Measurements from ENCODE around the gene CD40LG. TPM values are rescaled to one million over a fixed set of nuclear protein-coding genes. Genes with fewer than 3 reads are reported as not detected.

CD40LG gene
- total and polyA plus RNA-seq, 8 donors: 0.09 to 0.19 (median 0.11) TPM; not detected in 4

DNA sequence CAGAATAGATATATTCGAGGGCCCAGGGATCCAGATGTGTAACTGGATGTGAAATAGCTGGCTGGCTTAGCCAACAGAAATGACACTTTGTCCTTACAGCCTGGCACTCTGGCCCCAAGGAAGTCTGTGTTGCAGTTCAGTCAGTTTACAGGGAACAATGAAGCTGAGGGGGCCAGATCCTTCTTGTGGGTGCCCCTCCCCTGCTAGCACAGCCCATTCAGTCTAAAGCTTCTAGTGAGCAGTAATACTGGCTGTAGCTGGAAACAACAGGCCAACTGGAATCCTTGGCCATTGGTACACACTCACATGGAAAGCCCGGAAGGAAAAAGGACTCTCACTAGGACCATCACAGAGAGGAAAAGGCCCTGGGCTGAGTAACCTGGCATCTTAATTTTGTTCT, 22.7 kb upstream of the CD40LG start:
- FAIRE-seq (no peak), ATAC-seq (no peak)
- TF ChIP-seq, protein P1, sequence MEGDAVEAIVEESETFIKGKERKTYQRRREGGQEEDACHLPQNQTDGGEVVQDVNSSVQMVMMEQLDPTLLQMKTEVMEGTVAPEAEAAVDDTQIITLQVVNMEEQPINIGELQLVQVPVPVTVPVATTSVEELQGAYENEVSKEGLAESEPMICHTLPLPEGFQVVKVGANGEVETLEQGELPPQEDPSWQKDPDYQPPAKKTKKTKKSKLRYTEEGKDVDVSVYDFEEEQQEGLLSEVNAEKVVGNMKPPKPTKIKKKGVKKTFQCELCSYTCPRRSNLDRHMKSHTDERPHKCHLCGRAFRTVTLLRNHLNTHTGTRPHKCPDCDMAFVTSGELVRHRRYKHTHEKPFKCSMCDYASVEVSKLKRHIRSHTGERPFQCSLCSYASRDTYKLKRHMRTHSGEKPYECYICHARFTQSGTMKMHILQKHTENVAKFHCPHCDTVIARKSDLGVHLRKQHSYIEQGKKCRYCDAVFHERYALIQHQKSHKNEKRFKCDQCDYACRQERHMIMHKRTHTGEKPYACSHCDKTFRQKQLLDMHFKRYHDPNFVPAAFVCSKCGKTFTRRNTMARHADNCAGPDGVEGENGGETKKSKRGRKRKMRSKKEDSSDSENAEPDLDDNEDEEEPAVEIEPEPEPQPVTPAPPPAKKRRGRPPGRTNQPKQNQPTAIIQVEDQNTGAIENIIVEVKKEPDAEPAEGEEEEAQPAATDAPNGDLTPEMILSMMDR (IDR thresholded peaks at IDR 0.05): no peak

DNA sequence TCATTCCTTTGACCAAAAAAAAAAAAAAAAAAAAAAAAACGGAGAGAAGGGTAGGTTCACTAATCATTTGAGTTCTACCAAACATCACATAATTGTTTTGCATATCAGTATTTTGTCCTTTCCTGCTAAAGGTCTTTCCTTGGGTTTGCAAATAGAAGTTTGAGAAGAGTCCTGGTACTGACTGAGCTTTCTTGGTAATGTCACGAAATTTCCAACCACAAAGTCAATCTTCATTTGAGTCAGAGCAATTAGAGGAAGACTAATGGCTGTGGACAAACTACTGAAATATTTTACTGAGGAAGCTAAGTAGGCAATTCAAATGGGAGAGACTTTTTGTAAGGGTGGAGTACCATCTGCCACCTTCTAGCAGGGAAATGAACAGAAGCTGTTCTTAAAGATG, 21.7 kb upstream of the CD40LG start:
- Histone ChIP-seq H3K4me3 (no peak overlapping the region), H3K4me1 (no peaks in the 10 kb centered on the region), H3K27me3 (peaks cover 0 to 15% (median 0%) of the 10 kb centered on the region in 4 donors), H3K9me3 (no peaks in the 10 kb centered on the region), H3K36me3 (no peaks in the 10 kb centered on the region), H3K27ac (no peak overlapping the region)
- intact Hi-C loops (cut with DNase I): no loop called here
- no peak for ATAC-seq
- no peak for DNase-seq
- FAIRE-seq: no peak
- TF ChIP-seq, protein P1 (IDR thresholded peaks at IDR 0.05): no peak
- 55 to 59% methylated on average over 2 of the region's 2 CpGs for WGBS, 2 donors

More for the DNA sequence above, 22.7 kb upstream of the CD40LG start:
- 58 to 64% methylated on average over 2 of the region's 2 CpGs for WGBS, 2 donors
- Histone ChIP-seq H3K27me3 (peaks cover 0 to 15% (median 0%) of the 10 kb centered on the region in 4 donors), H3K4me1 (no peaks in the 10 kb centered on the region), H3K4me3 (no peak overlapping the region), H3K27ac (no peak overlapping the region), H3K36me3 (no peaks in the 10 kb centered on the region), H3K9me3 (no peaks in the 10 kb centered on the region)
- intact Hi-C loops (cut with DNase I): no loop called here
- no peak for DNase-seq

DNA sequence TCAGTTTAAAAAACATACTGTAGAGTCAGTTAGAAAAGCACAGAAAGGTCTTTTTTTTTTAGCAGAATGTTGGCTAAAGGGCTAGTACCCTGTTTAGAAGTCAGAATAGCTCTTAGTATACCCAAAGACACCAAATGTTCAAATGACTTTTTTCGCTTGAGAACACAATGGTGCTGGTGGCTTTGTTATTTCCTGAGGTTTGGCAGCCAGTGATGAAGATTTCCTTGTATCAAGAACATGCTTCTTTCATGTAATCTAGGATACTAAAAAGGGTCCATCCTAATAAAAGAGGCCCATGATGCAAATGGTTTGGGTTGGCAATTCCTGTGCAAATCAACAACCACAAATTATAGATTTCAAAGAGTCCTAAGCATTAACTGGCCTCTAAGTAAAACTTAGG, 21.1 kb upstream of the CD40LG start:
- DNase-seq: no peak
- no peak for ATAC-seq
- peaks cover 0 to 15% (median 0%) of the 10 kb centered on the region in 4 donors for H3K27me3 ChIP-seq
- no peak overlapping the region for H3K27ac ChIP-seq
- intact Hi-C loops (cut with DNase I): no loop called here
- no peaks in the 10 kb centered on the region for H3K4me1 ChIP-seq
- H3K36me3 ChIP-seq: no peaks in the 10 kb centered on the region
- TF ChIP-seq, protein P1 (IDR thresholded peaks at IDR 0.05): no peak
- 55 to 71% methylated on average over 1 of the region's 1 CpG for WGBS, 2 donors
- H3K4me3 ChIP-seq: no peak overlapping the region
- no peak for FAIRE-seq
- H3K9me3 ChIP-seq: no peaks in the 10 kb centered on the region

DNA sequence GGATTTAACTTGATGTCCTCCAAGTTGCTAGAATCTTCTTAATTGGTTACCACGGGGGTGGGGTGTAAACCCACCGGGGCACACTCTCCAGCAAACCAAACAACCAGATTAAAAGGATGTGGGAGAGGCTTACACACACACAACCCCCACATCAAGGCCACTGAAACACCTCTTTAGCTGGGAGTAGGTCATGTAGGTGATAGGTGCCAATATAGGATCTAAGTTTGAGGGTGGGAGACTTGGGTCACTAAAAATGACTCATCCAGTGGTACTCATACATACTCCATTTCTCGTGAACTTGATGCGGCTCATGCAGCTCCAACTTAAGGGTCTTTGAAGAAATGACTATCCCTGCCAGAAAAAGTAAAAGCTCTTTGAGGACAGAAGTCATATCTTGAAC, 20.5 kb upstream of the CD40LG start:
- ATAC-seq: no peak
- intact Hi-C loops (cut with DNase I): no loop called here
- H3K27me3 ChIP-seq: peaks cover 0 to 20% (median 0%) of the 10 kb centered on the region in 4 donors
- no peak for DNase-seq
- no peak for FAIRE-seq
- no peaks in the 10 kb centered on the region for H3K9me3 ChIP-seq
- no peaks in the 10 kb centered on the region for H3K4me1 ChIP-seq
- no peaks in the 10 kb centered on the region for H3K36me3 ChIP-seq
- no peak overlapping the region for H3K27ac ChIP-seq
- 45 to 60% methylated on average over 4 of the region's 4 CpGs for WGBS, 2 donors
- TF ChIP-seq, protein P1 (IDR thresholded peaks at IDR 0.05): no peak
- no peak overlapping the region for H3K4me3 ChIP-seq

DNA sequence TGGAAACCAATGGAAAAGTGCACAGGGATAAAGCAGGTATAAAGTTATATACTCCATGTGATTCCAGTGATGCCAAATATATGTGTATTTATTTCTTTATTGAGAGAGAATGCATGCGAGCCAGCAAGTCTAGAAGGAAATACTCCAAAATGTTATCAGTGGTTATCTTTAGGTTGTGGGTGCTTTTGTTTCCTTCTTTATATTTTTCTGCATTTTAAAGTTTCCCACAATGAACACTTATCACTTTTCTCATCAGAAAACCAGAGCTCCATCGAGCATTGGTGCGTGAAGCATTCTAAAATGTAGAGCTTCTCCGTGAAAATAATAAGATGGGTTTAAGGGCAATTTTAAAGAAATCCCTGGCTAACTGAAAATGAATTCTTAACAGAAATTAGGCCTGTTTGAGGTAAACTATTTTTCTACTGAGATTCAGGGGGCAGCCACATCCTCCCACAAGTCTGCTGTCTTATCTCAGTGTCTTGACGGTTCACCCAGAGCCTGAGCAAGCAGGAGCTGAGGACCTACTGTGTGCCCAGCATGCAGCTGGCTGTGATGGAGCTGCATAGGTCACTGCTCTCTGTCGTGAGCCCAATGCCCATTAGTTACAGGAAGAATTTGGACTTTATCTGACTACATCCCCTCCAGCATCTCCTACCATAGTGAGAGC, 18.7 kb upstream of the CD40LG start:
- Histone ChIP-seq H3K9me3 (no peaks in the 10 kb centered on the region), H3K27me3 (peaks cover 0 to 22% (median 0%) of the 10 kb centered on the region in 4 donors), H3K36me3 (no peaks in the 10 kb centered on the region), H3K4me3 (no peak overlapping the region), H3K27ac (no peak overlapping the region), H3K4me1 (no peaks in the 10 kb centered on the region)
- intact Hi-C loops (cut with DNase I): no loop called here
- ATAC-seq: no peak
- TF ChIP-seq, protein P1 (IDR thresholded peaks at IDR 0.05): no peak
- no peak for FAIRE-seq
- no peak for DNase-seq
- 53 to 61% methylated on average over 6 of the region's 6 CpGs for WGBS, 2 donors
